DND-41 (cell line): ENCODE data around the gene PUM2.

Source experiments
- EZH2 ChIP-seq: IDR thresholded peaks from 3 replicates; pipeline ENCODE4 v1.6.1; 2012; ENCODE audit warnings: borderline replicate concordance, low read depth, mild to moderate bottlenecking, moderate library complexity, low read length, inconsistent platforms; ENCODE audit not compliant: severe bottlenecking
- TF ChIP-seq, protein P1 (sequence below): IDR thresholded peaks from 2 replicates; pipeline ENCODE4 v1.5.1; 2012; ENCODE audit warnings: borderline replicate concordance, low read length, moderate library complexity, mild to moderate bottlenecking; ENCODE audit not compliant: poor library complexity, severe bottlenecking; ENCODE audit errors: extremely low read depth

DNA sequence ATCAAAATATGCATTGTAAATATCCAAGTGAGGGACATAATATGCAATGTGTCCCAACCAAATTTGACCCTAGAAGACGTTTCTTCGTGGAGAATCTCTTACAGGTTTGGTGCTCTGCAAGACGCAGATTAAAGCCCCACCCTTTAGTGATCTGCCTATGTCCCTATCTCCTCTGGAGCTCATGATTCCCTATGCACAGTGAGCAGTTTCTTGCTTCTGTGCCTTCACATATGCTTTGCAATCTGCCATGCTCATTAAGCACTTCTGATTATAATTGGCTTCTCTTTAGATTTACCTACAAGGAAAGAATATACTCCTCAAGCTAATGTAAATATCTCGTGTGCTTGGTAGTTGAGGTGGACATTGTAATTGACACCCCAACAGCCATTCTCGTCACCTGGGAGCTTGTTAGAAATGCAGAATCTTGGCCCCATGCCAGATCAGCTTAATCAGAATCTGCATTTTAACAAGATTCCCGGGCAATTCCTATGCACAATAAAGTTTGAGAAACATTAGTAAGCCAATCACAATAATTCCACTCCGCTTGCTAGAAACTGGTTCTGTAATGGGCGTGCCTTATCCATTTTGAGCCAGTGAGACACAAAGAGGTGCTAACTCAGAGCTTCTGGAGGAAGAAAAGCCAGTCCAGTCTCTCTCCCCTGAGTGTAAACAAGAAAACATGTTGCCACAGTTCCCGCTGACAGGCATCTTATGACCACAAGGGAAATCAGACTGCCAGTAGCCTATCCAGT is 2.8 kb upstream of the PUM2 start:
- TF ChIP-seq, protein P1, sequence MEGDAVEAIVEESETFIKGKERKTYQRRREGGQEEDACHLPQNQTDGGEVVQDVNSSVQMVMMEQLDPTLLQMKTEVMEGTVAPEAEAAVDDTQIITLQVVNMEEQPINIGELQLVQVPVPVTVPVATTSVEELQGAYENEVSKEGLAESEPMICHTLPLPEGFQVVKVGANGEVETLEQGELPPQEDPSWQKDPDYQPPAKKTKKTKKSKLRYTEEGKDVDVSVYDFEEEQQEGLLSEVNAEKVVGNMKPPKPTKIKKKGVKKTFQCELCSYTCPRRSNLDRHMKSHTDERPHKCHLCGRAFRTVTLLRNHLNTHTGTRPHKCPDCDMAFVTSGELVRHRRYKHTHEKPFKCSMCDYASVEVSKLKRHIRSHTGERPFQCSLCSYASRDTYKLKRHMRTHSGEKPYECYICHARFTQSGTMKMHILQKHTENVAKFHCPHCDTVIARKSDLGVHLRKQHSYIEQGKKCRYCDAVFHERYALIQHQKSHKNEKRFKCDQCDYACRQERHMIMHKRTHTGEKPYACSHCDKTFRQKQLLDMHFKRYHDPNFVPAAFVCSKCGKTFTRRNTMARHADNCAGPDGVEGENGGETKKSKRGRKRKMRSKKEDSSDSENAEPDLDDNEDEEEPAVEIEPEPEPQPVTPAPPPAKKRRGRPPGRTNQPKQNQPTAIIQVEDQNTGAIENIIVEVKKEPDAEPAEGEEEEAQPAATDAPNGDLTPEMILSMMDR = no peak
- no peak for TF ChIP-seq EZH2
